HG03159 (cell line): ENCODE results near the gene ADCYAP1R1.
"Not testable (repeated sequence)": the region's sequence is repeated elsewhere in the genome, so short reads cannot be mapped to it uniquely, and the experiment has no call there.

Experiments used
- ATAC-seq: cut with Tn5 transposase; IDR thresholded peaks from one replicate; pipeline ENCODE4 v1.9.1; 2021; ENCODE audit warnings: mild to moderate bottlenecking, moderate library complexity; ENCODE audit not compliant: unreplicated experiment

The ADCYAP1R1 gene

DNA sequence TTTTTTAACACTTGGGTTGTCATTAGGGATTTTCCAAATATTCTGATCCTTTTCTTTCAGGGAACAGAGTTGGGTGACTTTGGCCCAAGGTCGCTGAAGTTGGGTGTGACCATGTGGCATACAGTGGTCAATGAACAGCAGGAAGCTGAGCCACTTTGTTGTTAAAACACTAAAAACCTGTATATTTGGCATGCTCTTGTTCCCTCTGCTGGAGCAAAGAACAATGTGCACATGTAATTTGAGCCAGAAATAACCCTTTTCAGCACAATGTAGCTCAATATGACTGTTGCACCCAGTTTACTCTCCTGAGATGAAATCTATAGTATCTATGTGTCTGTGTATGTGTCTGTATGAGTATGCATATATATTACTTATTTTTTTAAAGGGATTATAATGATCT is 74.9 kb downstream of the ADCYAP1R1 start:
- no peak for ATAC-seq

DNA sequence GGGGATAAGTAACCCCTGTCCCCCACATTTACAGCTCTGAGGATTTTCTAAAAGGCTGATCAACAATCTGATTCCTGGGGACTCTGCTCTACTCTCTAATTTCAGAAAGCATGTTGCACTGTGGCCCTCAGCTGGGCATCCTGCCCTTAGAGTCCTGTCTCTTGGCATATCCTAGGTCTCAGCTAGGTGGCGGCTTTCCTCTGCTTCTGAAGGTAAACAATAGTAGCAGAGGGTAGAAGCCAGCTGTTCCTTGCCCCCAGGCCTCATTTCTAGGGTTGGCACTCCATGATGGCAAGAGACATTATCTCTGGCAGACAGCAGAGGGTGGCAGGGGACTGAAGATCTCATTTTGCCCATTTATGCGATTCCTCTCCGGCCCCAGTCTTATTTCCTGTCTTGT is 77.0 kb downstream of the ADCYAP1R1 start:
- ATAC-seq, result no peak

- ATAC-seq, result no peak
These were observed 81.4 kb downstream of the ADCYAP1R1 start for GRCh38 chr7:31133497-31133896.

GRCh38 chr7:31134246-31135188 is 82.4 kb downstream of the ADCYAP1R1 start:
- peak; percentile 94 for ATAC-seq

DNA sequence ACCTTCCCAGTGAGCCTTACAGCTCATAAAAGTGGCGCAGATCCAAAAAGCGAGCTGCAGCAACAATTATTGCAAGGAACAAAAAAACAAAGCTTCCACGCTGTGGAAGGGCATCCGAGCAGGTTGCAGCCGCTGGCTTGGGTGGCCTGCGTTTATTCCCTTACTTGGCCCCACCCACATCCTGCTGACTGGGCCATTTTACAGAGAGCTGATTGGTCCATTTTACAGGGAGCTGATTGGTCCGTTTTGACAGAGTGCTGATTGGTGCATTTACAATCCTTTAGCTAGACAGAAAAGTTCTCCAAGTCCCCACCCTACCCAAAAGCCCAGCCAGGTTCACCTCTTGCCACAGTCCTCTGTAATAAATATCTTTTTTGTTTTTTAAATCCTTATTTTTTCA is 85.1 kb downstream of the ADCYAP1R1 start:
- ATAC-seq, result no peak

DNA sequence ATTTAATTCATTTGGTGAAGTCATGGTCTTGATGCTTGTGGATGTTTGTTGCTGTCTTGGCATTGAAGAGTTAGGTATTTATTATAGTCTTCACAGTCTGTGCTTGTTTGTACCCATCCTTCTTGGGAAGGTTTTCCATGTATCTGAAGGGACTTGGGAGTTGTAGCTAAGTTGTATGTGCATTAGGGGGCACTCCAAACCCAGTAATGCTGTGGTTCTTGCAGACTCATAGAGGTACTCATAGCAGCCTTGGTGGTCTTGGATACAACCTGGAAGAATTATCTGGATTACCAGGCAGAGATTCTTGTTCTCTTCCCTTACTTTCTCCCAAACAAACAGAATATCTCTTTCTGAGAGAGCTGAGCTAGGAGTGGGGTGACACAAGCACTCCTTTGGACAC is 93.2 kb downstream of the ADCYAP1R1 start:
- no peak for ATAC-seq

GRCh38 chr7:31146030-31146429 is 93.9 kb downstream of the ADCYAP1R1 start:
- no peak for ATAC-seq

DNA sequence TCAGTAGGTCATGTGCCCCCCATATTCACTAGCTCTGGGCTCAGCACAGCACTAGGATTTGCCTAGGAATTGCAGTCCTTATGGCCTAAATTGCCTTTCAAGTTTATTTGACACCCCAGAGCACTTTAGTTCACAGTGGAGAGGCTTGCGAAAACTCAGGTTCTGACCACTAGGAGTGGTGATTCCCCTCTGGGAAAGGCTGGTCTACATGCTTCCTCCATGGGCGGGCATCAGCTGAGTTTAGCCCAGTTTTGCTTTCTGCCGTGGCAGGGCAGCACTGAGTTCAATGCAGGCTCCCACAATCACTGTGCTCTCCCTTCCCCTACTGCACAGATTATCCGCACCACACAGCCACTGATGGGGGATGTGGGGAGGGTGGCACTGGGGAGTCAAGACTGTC is 94.4 kb downstream of the ADCYAP1R1 start:
- ATAC-seq, result no peak

DNA sequence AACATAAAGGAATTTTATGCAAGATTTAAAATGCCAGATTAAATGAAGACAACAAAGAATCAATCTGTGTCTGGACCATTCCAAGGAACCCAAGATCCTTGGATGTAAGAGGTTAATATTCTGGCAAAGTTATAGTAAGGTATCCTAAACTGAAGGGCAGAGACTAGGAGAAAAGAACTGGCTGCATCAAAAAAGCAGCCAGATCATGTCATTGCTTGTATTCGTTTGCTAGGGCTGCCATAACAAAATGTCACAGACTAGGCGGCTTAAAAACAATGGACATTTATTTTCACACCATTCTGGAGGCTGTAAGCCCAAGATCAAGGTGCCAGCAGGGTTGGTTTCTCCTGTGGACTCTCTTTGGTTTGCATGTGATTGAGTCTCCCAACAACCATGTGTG is 99.7 kb downstream of the ADCYAP1R1 start:
- ATAC-seq, result no peak

DNA sequence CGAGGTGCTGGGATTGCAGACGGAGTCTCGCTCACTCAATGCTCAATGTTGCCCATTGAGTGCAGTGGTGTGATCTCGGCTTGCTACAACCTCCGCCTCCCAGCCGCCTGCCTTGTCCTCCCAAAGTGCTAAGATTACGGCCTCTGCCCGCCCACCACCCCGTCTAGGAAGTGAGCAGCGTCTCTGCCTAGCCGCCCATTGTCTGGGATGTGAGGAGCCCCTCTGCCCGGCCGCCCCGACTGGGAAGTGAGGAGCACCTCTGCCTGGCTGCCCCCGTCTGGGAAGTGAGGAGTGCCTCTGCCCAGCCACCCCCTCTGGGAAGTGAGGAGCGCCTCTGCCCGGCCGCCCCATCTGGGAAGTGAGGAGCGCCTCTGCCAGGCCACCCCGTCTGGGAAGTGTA is 101.2 kb downstream of the ADCYAP1R1 start:
- ATAC-seq, result not testable (repeated sequence)

DNA sequence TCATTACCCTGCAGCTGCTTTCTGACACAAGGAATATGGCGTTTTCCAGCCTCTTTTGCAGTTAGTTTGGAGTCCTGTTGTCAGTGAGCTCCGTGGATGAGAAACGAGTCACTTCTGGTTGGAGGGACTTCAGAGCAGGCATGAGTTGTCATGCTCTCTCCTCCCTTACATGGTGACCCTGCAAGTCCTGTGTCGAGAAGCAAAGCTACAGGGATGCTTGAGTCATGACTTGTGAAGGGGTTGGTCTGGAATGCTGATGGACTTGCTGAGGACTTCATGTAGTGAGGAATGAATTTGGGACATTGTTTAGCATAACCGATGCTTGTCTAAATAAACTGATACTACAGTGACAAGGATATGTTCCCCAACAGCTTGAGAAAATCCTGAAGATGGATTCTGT is 108.8 kb downstream of the ADCYAP1R1 start:
- no peak for ATAC-seq
